H1 (cell line): Measurements from ENCODE around the gene VWCE. TPM values are rescaled to one million over a fixed set of nuclear protein-coding genes. Genes with fewer than 3 reads are reported as not detected.

ENCODE experiments used
- CTCF ChIA-PET: fragments of 300-600 bp; sonication (Branson Sonifier 250); formaldehyde crosslinking; loops from one replicate; lab custom pipeline; 2021; ENCODE audit not compliant: partially characterized antibody; lab: Charles Lee
- POLR2A ChIA-PET: fragments of 300-600 bp; sonication (Branson Sonifier 250); formaldehyde crosslinking; loops from one replicate; lab custom pipeline; 2021; ENCODE audit warnings: inconsistent platforms; ENCODE audit not compliant: partially characterized antibody; lab: Charles Lee
- DNase-seq, 2 experiments: peaks; one replicate each; pipeline versions ENCODE4 v3.0.0 to v3.0.0-alpha.2; 2010 to 2022; ENCODE audit warnings: low spot score in 2 of 2, low read depth in 1 of 2, mixed read lengths in 1 of 2
- FAIRE-seq: peaks from 2 replicates; lab custom pipeline; 2011; peaks lifted over from hg19 to GRCh38; lab: Jason Lieb, UNC
- H2AFZ ChIP-seq: 2 replicates; pipeline ENCODE4 v1.8.1; 2012; ENCODE audit warnings: low read length, inconsistent platforms
- H2AK5ac ChIP-seq: 2 replicates; pipeline ENCODE4 v1.6.1; 2013; ENCODE audit warnings: low read depth, low read length
- H2BK120ac ChIP-seq: replicated peaks from 2 replicates; pipeline ENCODE3; 2013; ENCODE audit warnings: low read depth, low read length, inconsistent platforms
- H2BK12ac ChIP-seq: 2 replicates; pipeline ENCODE4 v1.6.1; 2013; ENCODE audit warnings: low read depth, low read length
- H2BK15ac ChIP-seq: 2 replicates; pipeline ENCODE4 v1.6.1; 2013; ENCODE audit warnings: low read length
- H2BK20ac ChIP-seq: 2 replicates; pipeline ENCODE4 v1.6.1; 2013; ENCODE audit warnings: low read length
- H2BK5ac ChIP-seq: 2 replicates; pipeline ENCODE4 v1.6.1; 2013; ENCODE audit warnings: low read depth, low read length
- H3K14ac ChIP-seq: 2 replicates; pipeline ENCODE4 v1.6.1; 2013; ENCODE audit warnings: inconsistent platforms; ENCODE audit not compliant: insufficient read length
- H3K18ac ChIP-seq: 2 replicates; pipeline ENCODE4 v1.6.1; 2013; ENCODE audit warnings: low read length; ENCODE audit errors: extremely low read depth
- H3K23ac ChIP-seq: 2 replicates; pipeline ENCODE4 v1.6.1; 2013; ENCODE audit warnings: inconsistent platforms; ENCODE audit not compliant: insufficient read length
- H3K23me2 ChIP-seq: 2 replicates; pipeline ENCODE4 v1.6.1; 2013; ENCODE audit warnings: low read depth, low read length
- H3K27ac ChIP-seq: 2 replicates; pipeline ENCODE4 v1.6.1; 2011; ENCODE audit warnings: low read depth, low read length, inconsistent platforms
- H3K27me3 ChIP-seq, 4 experiments: replicated peaks in 1 of 4; 1 replicate in 1 of 4; 2 replicates in 3 of 4; pipeline versions ENCODE4 v1.6.1 to v1.8.1; 2011 to 2013; ENCODE audit warnings: low read length in 3 of 4, mild to moderate bottlenecking in 3 of 4, inconsistent platforms in 2 of 4, mixed read lengths in 2 of 4, moderate library complexity in 1 of 4; ENCODE audit not compliant: control insufficient read depth in 3 of 4, insufficient read depth in 3 of 4; ENCODE audit errors: extremely low read depth in 1 of 4
- H3K36me3 ChIP-seq, 4 experiments: 2 replicates each; pipeline versions ENCODE4 v1.6.1 to v1.8.1; 2011 to 2013; ENCODE audit warnings: mild to moderate bottlenecking in 4 of 4, low read length in 3 of 4, moderate library complexity in 2 of 4, control low read depth in 1 of 4, inconsistent platforms in 1 of 4; ENCODE audit not compliant: insufficient read depth in 4 of 4, control insufficient read depth in 2 of 4
- H3K4ac ChIP-seq: replicated peaks from 2 replicates; pipeline ENCODE3; 2013; ENCODE audit warnings: low read length, low read depth, mixed read lengths, inconsistent platforms; ENCODE audit not compliant: insufficient read length
- H3K4me1 ChIP-seq, 4 experiments: replicated peaks in 1 of 4; 1 replicate in 1 of 4; 2 replicates in 3 of 4; pipeline versions ENCODE4 v1.6.1 to v1.8.1; 2011 to 2013; ENCODE audit warnings: low read length in 3 of 4, inconsistent platforms in 2 of 4, mixed read lengths in 1 of 4; ENCODE audit not compliant: insufficient read depth in 4 of 4, control insufficient read depth in 3 of 4
- H3K4me2 ChIP-seq, 2 experiments: 2 replicates each; pipeline versions ENCODE4 v1.6.1 to v1.8.1; 2011 to 2013; ENCODE audit warnings: low read depth in 2 of 2, low read length in 2 of 2, control low read depth in 1 of 2, inconsistent platforms in 1 of 2, mild to moderate bottlenecking in 1 of 2; ENCODE audit not compliant: insufficient read depth in 1 of 2
- H3K4me3 ChIP-seq, 4 experiments: fragments of 200-600, 300-600 bp in 1 of 4; sonication (generic), shearing (Covaris generic), sonication (Bioruptor Twin) in 1 of 4; 2 replicates each; pipeline versions ENCODE4 v1.5.1 to v1.8.1; 2011 to 2016; ENCODE audit warnings: low read length in 4 of 4, low read depth in 3 of 4, control low read depth in 2 of 4, inconsistent platforms in 2 of 4, mild to moderate bottlenecking in 2 of 4, mixed read lengths in 1 of 4, moderate library complexity in 1 of 4; ENCODE audit not compliant: insufficient read depth in 2 of 4; ENCODE audit errors: extremely low read depth in 1 of 4
- H3K56ac ChIP-seq: replicated peaks from 2 replicates; pipeline ENCODE3; 2013; ENCODE audit warnings: low read depth, mild to moderate bottlenecking, mixed read lengths, low read length, inconsistent platforms; ENCODE audit not compliant: insufficient read length
- H3K79me1 ChIP-seq: 2 replicates; pipeline ENCODE4 v1.6.1; 2013; ENCODE audit warnings: low read depth, low read length, control low read depth
- H3K79me2 ChIP-seq, 2 experiments: 2 replicates each; pipeline versions ENCODE4 v1.6.1 to v1.8.1; 2012 to 2013; ENCODE audit warnings: low read length in 2 of 2, mild to moderate bottlenecking in 2 of 2, inconsistent platforms in 1 of 2; ENCODE audit not compliant: insufficient read depth in 2 of 2, control insufficient read depth in 1 of 2
- H3K9ac ChIP-seq, 4 experiments: replicated peaks in 1 of 4; 1 replicate in 1 of 4; 2 replicates in 3 of 4; pipeline versions ENCODE4 v1.6.1 to v1.8.1; 2011 to 2013; ENCODE audit warnings: low read depth in 3 of 4, low read length in 3 of 4, control low read depth in 2 of 4, mild to moderate bottlenecking in 2 of 4, moderate library complexity in 2 of 4, inconsistent platforms in 1 of 4; ENCODE audit errors: extremely low read depth in 1 of 4
- H3K9me3 ChIP-seq, 2 experiments: 2 replicates each; pipeline versions ENCODE4 v1.6.1 to v1.8.1; 2012 to 2013; ENCODE audit warnings: mild to moderate bottlenecking in 2 of 2, moderate library complexity in 2 of 2, control low read depth in 1 of 2, inconsistent platforms in 1 of 2, low read depth in 1 of 2, low read length in 1 of 2, mixed read lengths in 1 of 2; ENCODE audit not compliant: insufficient read depth in 2 of 2
- H4K20me1 ChIP-seq, 2 experiments: replicated peaks in 1 of 2; 2 replicates each; pipeline versions ENCODE3 to v1.8.1; 2011 to 2013; ENCODE audit warnings: inconsistent platforms in 2 of 2, low read length in 2 of 2, mild to moderate bottlenecking in 1 of 2; ENCODE audit not compliant: insufficient read depth in 2 of 2, control insufficient read depth in 1 of 2
- H4K5ac ChIP-seq: 2 replicates; pipeline ENCODE4 v1.6.1; 2013; ENCODE audit warnings: low read length, low read depth, mixed read lengths, inconsistent platforms; ENCODE audit not compliant: insufficient read length
- H4K8ac ChIP-seq: 2 replicates; pipeline ENCODE4 v1.8.0; 2013; ENCODE audit warnings: mild to moderate bottlenecking, moderate library complexity, low read length, inconsistent platforms; ENCODE audit not compliant: insufficient read depth; ENCODE audit errors: extremely low read depth
- H4K91ac ChIP-seq: replicated peaks from 2 replicates; pipeline ENCODE3; 2013; ENCODE audit warnings: low read length, mixed read lengths, inconsistent platforms; ENCODE audit not compliant: insufficient read length
- ATF3 ChIP-seq: IDR thresholded peaks from 2 replicates; pipeline ENCODE4 v1.6.1; 2011; ENCODE audit warnings: low read depth, mild to moderate bottlenecking, low read length; ENCODE audit not compliant: insufficient read depth
- BACH1 ChIP-seq: IDR thresholded peaks from 2 replicates; pipeline ENCODE4 v1.6.1; 2012; ENCODE audit warnings: low read length, improper control_type of control experiment
- BRCA1 ChIP-seq: IDR thresholded peaks from 2 replicates; pipeline ENCODE4 v1.6.1; 2012; ENCODE audit warnings: low read depth, low read length, improper control_type of control experiment
- CBX8 ChIP-seq: fragments of 300-800, 300-1000 bp; sonication (generic); IDR thresholded peaks from 2 replicates; pipeline ENCODE4 v1.7.1; 2016; ENCODE audit warnings: low read depth, low read length, borderline replicate concordance
- CEBPB ChIP-seq: IDR thresholded peaks from 2 replicates; pipeline ENCODE4 v1.6.1; 2012; ENCODE audit warnings: low read depth, low read length
- HDAC2 ChIP-seq, 2 experiments: fragments of 300-600 bp in 1 of 2; sonication (generic) in 1 of 2; IDR thresholded peaks; 2 replicates each; pipeline ENCODE4 v1.6.1; 2011 to 2012; ENCODE audit warnings: low read depth in 2 of 2, low read length in 2 of 2, mild to moderate bottlenecking in 2 of 2, moderate library complexity in 2 of 2, borderline replicate concordance in 1 of 2, inconsistent platforms in 1 of 2
- JUND ChIP-seq: IDR thresholded peaks from 2 replicates; pipeline ENCODE4 v1.6.1; 2011; ENCODE audit warnings: mild to moderate bottlenecking, improper control_type of control experiment, low read length
- POLR2AphosphoS5 ChIP-seq: IDR thresholded peaks from 2 replicates; pipeline ENCODE4 v1.6.1; 2011; ENCODE audit warnings: low read depth, low read length
- RFX5 ChIP-seq: IDR thresholded peaks from 2 replicates; pipeline ENCODE4 v1.6.1; 2011; ENCODE audit warnings: low read depth, low read length, improper control_type of control experiment, borderline replicate concordance
- SIRT6 ChIP-seq: IDR thresholded peaks from one replicate; pipeline ENCODE4 v1.7.1; 2012; ENCODE audit warnings: low read length, inconsistent platforms
- TCF12 ChIP-seq: IDR thresholded peaks from 2 replicates; pipeline ENCODE4 v1.6.1; 2011; ENCODE audit warnings: low read depth, mild to moderate bottlenecking, low read length
- TEAD4 ChIP-seq: IDR thresholded peaks from 2 replicates; pipeline ENCODE4 v1.6.1; 2012; ENCODE audit warnings: low read depth, low read length, inconsistent platforms, mixed read lengths
- USF2 ChIP-seq: IDR thresholded peaks from 2 replicates; pipeline ENCODE4 v1.6.1; 2011; ENCODE audit warnings: low read length, improper control_type of control experiment
- WGBS, 2 experiments: shearing (Covaris generic) in 1 of 2; methylation state at CpG; one replicate each; pipeline versions ENCODE4 v1.1.6 to v1.1.7; 2013 to 2015; ENCODE audit warnings: low lambda C conversion rate in 2 of 2, mixed read lengths in 2 of 2, inconsistent platforms in 1 of 2, low coverage in 1 of 2, missing lambda C conversion rate in 1 of 2; ENCODE audit not compliant: insufficient replicate concordance in 2 of 2, insufficient coverage in 1 of 2, insufficient read length in 1 of 2; ENCODE audit errors: extremely low coverage in 1 of 2, missing lambda C conversion rate in 1 of 2; 5-methylcytosine and 5-hydroxymethylcytosine counted together
- polyA plus RNA-seq, 7 experiments: library from polyadenylated mRNA; depleted of rRNA in 3 of 7; stranded (reverse) in 5 of 7; unstranded in 2 of 7; fragments of >200 nt in 5 of 7; fragments of 200-250 nt in 2 of 7; gene quantifications; 1 replicate in 5 of 7; 2 replicates in 1 of 7; 4 replicates in 1 of 7; pipeline versions ENCODE4 v1.2.1 to v1.2.3, GENCODE V29; 2011 to 2013; ENCODE audit warnings: missing spikeins in 2 of 7, mixed read lengths in 2 of 7
- total RNA-seq: library from RNA; stranded (reverse); fragmentation: NEBNext Ultra II Directional; extraction: Animal tissue kit (Norgen Biotek cat#: 25700); gene quantifications from 2 replicates; pipeline ENCODE4 v1.2.1, GENCODE V29; 2021

VWCE gene
- total and polyA plus RNA-seq, 2 of the 8 experiments (the other 6 are each of a cell fraction or from before 2014, with no cell fraction given) = 9.5 to 12.3 TPM

DNA sequence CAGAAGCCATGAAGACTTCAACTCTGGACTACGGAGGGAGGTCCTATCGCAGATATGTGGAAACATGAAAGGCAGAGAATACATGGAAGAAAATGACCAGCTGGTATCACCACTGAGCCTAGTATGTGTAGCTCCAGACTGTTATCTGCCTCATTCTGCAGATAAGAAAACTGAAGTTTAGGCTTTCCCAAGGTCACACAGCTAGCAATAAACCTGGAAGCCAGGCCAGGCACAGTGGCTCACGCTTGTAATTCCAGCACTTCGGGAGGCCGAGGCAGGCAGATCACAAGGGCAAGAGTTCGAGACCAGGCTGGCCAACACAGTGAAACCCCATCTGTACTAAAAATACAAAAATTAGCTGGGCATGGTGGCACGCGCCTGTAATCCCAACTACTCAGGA, 15.6 kb upstream of the VWCE start:
- CTCF ChIA-PET = interaction anchor here (0.5 to 3.0 kb wide), 10 partner anchors 9 to 82 kb away, joined by 3 to 8 read pairs (median 4); partner anchors contain the start of gene TMEM216
- no peaks in the 10 kb centered on the region for H3K4me1 ChIP-seq
- no peak overlapping the region for H3K23ac ChIP-seq
- no peaks in the 10 kb centered on the region; the same call in 1 of the 2 replicates for H3K23me2 ChIP-seq
- POLR2A ChIA-PET = interaction anchor here (1.0 to 2.4 kb wide), 6 partner anchors 9 to 23 kb away, joined by 3 to 6 read pairs (median 4); partner anchors contain the start of gene TKFC
- no peak overlapping the region for H2BK12ac ChIP-seq
- no peak overlapping the region for H3K18ac ChIP-seq
- no peak overlapping the region for H2BK15ac ChIP-seq
- no peaks in the 10 kb centered on the region for H3K79me2 ChIP-seq
- no peak overlapping the region for H3K14ac ChIP-seq
- H3K56ac ChIP-seq = no peak overlapping the region
- no peak overlapping the region for H4K91ac ChIP-seq
- H3K9me3 ChIP-seq = no peaks in the 10 kb centered on the region
- no peaks in the 10 kb centered on the region for H3K27me3 ChIP-seq
- no peak overlapping the region for H3K27ac ChIP-seq
- H2BK120ac ChIP-seq = no peak overlapping the region
- no peak overlapping the region for H4K8ac ChIP-seq
- H2AFZ ChIP-seq = no peak overlapping the region
- no peaks in the 10 kb centered on the region; the same call in 1 of the 2 replicates for H3K79me1 ChIP-seq
- H2BK5ac ChIP-seq = no peak overlapping the region
- H3K4me2 ChIP-seq = no peak overlapping the region
- peaks cover 66 to 89% (median 86%) of the 10 kb centered on the region in 4 experiments for H3K36me3 ChIP-seq
- H4K5ac ChIP-seq = no peak overlapping the region
- H2BK20ac ChIP-seq = no peak overlapping the region
- no peak overlapping the region for H2AK5ac ChIP-seq
- DNase-seq (no peak), FAIRE-seq (no peak)
- H3K9ac ChIP-seq = no peak overlapping the region
- no peak overlapping the region for H3K4ac ChIP-seq
- no peak overlapping the region for H3K4me3 ChIP-seq
- H4K20me1 ChIP-seq = peaks cover 2 to 6% of the 10 kb centered on the region in 2 experiments
- 93% methylated on average over 8 of the region's 8 CpGs; no CpG with 5 or more reads in 1 of the 2 experiments for WGBS, 2 experiments
- TF ChIP-seq TCF12 = no peak
- TF ChIP-seq BACH1 = no peak
- no peak for TF ChIP-seq TEAD4
- TF ChIP-seq JUND = no peak
- TF ChIP-seq HDAC2 (IDR thresholded peaks at IDR 0.05; ENCODE audit: borderline replicate concordance in 1 of 2, low read depth in 2 of 2, low read length in 2 of 2) = no peak
- TF ChIP-seq RFX5 = no peak
- TF ChIP-seq BRCA1 = no peak
- no peak for TF ChIP-seq USF2
- no peak for TF ChIP-seq SIRT6
- TF ChIP-seq CEBPB = no peak
- TF ChIP-seq ATF3 = no peak
- no peak for TF ChIP-seq CBX8
- no peak for TF ChIP-seq POLR2AphosphoS5
